Measurements from ENCODE around the gene ZNF101.
"Not testable (repeated sequence)": the region's sequence is repeated elsewhere in the genome, so short reads cannot be mapped to it uniquely, and the experiment has no call there.

Gene ZNF101

GRCh38 chr19:19662344-19662743, 6.3 kb upstream of the ZNF101 start:
- DNase-seq: no peak

GRCh38 chr19:19662871-19663255, 5.8 kb upstream of the ZNF101 start:
- DNase-seq: no peak

- peak; percentile 98 for DNase-seq
Observed at GRCh38 chr19:19663256-19664120, 5.2 kb upstream of the ZNF101 start, which contains the start of gene ATP13A1. Gene ATP13A1, minus strand, starts transcription at chr19:19663676. Its CDS starts 10 bp downstream, at chr19:19663666.

- not testable (repeated sequence) for DNase-seq
Observed at GRCh38 chr19:19665420-19665948, 3.2 kb upstream of the ZNF101 start.

- no peak for DNase-seq
Observed at GRCh38 chr19:19670070-19670551, 1.5 kb downstream of the ZNF101 start.

- no peak for DNase-seq
Observed at GRCh38 chr19:19672816-19673215, 4.2 kb downstream of the ZNF101 start.

GRCh38 chr19:19674315-19674714, 5.7 kb downstream of the ZNF101 start:
- DNase-seq: no peak

- no peak for DNase-seq
Observed at GRCh38 chr19:19677579-19677978, 8.9 kb downstream of the ZNF101 start.

- no peak for DNase-seq
Observed at GRCh38 chr19:19679176-19680073, 10.8 kb downstream of the ZNF101 start.

GRCh38 chr19:19686119-19686518, 17.5 kb downstream of the ZNF101 start:
- DNase-seq: not testable (repeated sequence)

GRCh38 chr19:19686580-19686979, 17.9 kb downstream of the ZNF101 start:
- no peak for DNase-seq

- peak; percentile 65 for DNase-seq
Observed at GRCh38 chr19:19687090-19687489, 18.5 kb downstream of the ZNF101 start.

- not testable (repeated sequence) for DNase-seq
Observed at GRCh38 chr19:19689023-19689422, 20.4 kb downstream of the ZNF101 start.

- no peak for DNase-seq
Observed at GRCh38 chr19:19691683-19692082, 23.0 kb downstream of the ZNF101 start.

- no peak for DNase-seq
Observed at GRCh38 chr19:19696386-19696785, 27.7 kb downstream of the ZNF101 start.

- DNase-seq: no peak
Observed at GRCh38 chr19:19697589-19697988, 28.9 kb downstream of the ZNF101 start.

- not testable (repeated sequence) for DNase-seq
Observed at GRCh38 chr19:19700493-19700892, 31.9 kb downstream of the ZNF101 start.

GRCh38 chr19:19704836-19705235, 36.2 kb downstream of the ZNF101 start:
- DNase-seq: no peak

GRCh38 chr19:19710506-19710905, 41.9 kb downstream of the ZNF101 start:
- DNase-seq: no peak

- DNase-seq: no peak
Observed at GRCh38 chr19:19711306-19711933, 42.8 kb downstream of the ZNF101 start.

GRCh38 chr19:19711934-19712828, 43.5 kb downstream of the ZNF101 start:
- DNase-seq: no peak

GRCh38 chr19:19719798-19720197, 51.2 kb downstream of the ZNF101 start:
- DNase-seq: no peak
